ENCODE data around the gene SLC43A2.

DNA sequence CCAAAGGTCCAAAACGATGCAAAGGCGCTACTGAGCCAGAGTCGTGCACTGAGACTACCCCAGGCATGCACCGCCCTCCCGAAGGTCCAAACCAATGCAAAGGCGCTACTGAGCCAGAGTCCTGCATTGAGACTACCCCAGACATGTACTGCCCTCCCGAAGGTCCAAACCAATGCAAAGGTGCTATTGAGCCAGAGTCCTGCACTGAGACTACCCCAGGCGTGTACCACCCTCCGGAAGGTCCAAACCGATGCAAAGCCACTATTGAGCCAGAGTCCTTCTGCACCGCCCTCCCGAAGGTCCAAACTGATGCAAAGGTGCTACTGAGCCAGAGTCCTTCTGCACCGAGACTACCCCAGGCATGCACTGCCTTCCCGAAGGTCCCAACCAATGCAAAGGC, 27.1 kb downstream of the SLC43A2 start:
- TF ChIP-seq, protein P1, sequence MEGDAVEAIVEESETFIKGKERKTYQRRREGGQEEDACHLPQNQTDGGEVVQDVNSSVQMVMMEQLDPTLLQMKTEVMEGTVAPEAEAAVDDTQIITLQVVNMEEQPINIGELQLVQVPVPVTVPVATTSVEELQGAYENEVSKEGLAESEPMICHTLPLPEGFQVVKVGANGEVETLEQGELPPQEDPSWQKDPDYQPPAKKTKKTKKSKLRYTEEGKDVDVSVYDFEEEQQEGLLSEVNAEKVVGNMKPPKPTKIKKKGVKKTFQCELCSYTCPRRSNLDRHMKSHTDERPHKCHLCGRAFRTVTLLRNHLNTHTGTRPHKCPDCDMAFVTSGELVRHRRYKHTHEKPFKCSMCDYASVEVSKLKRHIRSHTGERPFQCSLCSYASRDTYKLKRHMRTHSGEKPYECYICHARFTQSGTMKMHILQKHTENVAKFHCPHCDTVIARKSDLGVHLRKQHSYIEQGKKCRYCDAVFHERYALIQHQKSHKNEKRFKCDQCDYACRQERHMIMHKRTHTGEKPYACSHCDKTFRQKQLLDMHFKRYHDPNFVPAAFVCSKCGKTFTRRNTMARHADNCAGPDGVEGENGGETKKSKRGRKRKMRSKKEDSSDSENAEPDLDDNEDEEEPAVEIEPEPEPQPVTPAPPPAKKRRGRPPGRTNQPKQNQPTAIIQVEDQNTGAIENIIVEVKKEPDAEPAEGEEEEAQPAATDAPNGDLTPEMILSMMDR (IDR thresholded peaks at IDR 0.05), result no peak
- no peak for TF ChIP-seq POLR2A (IDR thresholded peaks at IDR 0.05)

Data from stomach (tissue), 4 donors.